HG03378 (cell line): ENCODE results near the gene MDH2.
"Not testable (repeated sequence)": the region's sequence is repeated elsewhere in the genome, so short reads cannot be mapped to it uniquely, and the experiment has no call there.

Source experiments
- ATAC-seq: cut with Tn5 transposase; IDR thresholded peaks from one replicate; pipeline ENCODE4 v1.9.1; 2021; ENCODE audit warnings: mild to moderate bottlenecking, moderate library complexity; ENCODE audit not compliant: unreplicated experiment

The MDH2 gene

DNA sequence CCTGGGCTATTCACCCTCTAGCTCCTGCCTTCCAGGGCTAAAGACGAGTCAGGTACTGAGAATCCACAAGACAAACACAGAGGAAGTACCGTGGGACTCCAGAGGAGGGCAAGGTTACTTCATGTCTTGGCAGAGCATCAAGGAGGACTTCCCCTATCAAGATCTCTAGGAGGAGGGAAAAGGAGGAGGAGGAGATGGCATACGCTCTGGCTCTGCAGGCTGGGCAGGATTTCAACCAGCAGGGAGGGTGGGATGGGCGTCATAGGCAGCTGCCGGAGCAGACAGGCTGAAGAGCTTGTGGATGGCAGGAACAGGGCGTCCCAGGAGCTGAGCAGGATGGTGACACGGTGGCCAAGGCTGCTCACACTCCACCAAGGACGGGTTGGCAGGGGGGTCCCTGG, 21.3 kb downstream of the MDH2 start:
- ATAC-seq = no peak

DNA sequence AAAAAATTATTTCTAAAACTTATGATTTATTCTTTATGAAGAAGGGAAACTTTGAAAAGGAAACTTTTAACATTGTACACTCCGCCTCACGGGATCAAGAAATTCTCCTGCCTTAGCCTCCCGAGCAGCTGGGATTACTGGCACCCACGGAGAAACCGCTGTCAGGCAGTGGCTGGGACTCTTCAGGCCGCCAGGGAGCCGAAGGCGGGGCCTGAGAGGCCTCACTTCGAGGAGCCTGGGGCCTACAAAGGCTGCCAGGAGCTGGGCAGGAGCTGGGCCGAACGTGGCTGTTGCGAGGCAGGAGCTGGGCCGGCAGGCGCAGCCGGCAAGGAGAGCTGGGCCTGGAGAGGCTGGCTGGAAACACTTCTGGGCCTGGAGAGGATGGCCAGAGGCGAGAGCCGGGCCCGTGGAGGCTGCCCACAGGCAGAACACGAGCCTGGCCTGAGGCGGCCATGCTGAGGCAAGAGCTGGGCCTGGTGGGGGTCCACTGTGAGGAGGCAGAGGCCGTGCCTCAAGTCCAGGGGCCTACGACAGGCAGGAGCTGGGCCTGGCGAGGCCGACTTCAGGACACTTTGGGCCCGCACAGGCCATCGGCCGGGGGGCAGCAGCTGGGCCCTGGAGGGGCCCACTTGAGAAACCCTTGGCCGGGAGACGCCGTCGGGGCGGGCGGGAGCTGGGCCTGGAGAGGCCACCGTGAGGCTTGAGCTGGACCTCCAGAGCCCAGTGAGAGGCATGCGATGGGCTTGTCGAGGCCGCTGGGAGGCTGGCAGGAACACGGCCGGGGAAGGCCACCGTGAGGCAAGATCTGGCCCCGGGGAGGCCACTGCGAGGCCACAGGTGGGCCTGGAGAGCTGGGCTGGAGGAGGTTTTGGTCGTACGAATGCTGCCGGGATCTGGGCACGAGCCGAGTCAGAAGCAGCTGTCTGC, 23.7 kb downstream of the MDH2 start:
- no peak for ATAC-seq

DNA sequence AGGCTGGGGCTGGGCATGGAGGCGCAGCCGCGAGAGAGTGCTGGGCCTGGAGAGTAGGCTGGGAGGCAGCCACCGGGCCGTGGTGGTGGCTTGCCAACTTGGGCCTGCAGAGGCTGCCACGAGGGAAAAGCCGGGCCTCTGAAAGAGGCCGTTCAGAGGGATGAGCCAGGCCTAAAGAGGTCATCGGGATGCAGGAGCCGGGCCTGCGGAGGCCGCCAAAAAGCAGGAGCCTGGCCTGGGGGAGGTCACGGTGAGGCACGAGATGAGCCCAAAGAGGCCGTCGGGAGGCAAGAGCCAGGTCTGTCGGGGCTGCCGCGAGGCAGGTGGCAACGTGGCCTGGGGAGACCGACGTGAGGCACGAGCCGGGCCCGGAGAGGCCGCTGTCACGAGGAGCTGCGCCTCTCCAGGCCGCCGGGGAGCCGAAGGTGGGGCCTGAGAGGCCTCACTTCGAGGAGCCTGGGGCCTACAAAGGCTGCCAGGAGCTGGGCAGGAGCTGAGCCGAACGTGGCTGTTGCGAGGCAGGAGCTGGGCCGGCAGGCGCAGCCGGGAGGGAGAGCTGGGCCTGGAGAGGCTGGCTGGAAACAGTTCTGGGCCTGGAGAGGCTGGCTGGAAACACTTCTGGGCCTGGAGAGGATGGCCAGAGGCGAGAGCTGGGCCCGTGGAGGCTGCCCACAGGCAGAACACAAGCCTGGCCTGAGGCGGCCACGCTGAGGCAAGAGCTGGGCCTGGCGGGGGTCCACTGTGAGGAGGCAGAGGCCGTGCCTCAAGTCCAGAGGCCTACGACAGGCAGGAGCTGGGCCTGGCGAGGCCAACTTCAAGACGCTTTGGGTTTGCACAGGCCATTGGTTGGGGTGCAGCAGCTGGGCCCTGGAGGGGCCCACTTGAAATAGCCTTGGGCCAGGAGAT, 24.6 kb downstream of the MDH2 start:
- no peak for ATAC-seq

DNA sequence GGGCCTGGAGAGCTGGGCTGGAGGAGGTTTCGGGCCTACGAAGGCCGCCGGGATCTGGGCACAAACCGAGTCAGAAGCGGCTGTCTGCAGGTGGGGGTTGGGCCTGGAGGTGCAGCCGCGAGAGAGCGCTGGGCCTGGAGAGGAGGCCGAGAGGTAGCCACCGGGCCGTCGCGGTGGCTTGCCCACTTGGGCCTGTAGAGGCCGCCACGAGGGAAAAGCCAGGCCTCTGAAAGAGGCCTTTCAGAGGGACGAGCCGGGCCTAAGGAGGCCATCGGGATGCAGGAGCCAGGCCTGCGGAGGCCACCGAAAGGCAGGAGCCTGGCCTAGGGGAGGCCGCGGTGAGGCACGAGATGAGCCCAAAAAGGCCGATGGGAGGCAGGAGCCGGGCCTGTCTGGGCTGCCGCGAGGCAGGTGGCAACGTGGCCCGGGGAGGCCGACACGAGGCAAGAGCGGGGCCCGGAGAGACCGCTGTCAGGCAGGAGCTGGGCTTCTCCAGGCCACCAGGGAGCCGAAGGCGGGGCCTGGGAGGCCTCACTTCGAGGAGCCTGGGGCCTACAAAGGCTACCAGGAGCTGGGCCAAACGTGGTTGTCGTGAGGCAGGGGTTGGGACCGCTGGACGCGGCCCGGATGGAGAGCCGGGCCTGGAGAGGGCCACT, 25.6 kb downstream of the MDH2 start:
- ATAC-seq = no peak

DNA sequence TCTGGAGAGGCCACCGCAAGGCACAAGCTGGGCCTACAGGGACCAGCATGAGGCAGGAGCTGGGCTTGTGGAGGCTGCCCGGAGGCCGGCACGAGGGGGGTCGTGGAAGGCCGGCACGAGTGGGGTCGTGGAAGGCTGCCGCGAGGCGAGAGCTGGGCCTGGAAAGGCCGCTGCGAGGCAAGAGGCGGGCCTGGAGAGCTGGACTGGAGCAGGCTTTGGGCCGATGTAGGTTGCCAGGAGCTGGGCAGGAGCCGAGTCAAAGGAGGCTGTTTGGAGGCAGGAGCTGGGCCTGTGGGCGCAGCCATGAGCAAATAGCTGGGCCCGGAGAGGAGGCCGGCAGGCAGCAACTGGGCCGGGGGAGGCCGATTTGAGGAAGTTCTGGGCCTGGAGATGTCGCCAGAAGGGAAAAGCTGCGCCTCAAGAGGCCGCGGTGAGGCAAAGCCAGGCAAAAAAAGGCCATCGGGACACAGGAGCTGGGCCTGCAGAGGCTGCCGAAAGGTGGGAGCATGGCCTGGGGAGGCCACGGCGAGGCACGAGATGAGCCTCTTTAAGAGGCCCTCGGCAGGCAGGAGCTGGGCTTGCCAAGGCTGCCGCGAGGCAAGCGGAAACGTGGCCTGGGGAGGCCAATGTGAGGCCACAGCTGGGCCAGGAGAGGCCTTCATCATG, 26.5 kb downstream of the MDH2 start:
- no peak for ATAC-seq

DNA sequence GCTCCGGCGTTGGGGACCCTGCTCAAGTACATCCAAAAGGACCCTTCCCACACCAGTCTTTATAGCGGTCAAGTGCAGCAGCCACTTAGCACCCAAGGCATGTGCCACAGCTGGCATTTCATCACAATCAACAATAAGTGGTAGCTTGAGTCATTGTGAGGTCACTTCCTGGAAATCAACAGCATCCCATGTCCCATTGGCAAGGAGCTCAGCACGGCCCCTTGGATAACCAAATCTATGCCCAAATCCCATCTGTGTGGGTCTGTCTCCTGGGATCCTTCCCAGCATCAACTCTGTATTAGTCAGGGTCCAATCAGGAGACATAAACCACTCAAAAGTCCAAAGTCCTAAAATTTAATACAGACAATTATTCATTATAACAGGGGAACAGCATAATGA, 27.1 kb downstream of the MDH2 start:
- no peak for ATAC-seq

DNA sequence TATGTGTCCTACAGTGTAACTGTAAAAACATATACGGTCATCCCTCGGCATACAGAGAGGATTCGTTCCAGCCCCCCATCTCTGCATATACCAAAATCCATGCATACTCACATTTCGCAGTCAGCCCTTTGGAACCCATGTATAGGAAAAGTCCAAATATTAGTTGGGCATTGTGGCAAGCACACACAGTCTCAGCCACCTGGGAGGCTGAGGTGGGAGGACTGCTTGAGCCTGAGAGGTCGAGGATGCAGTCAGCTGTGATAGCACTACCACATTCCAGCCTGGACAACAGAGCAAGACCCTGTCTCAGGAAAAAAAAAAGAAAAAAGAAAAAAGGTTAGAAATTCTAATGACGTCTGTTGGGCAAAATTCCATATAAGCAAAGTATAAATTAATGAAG, 29.1 kb downstream of the MDH2 start:
- ATAC-seq = no peak

DNA sequence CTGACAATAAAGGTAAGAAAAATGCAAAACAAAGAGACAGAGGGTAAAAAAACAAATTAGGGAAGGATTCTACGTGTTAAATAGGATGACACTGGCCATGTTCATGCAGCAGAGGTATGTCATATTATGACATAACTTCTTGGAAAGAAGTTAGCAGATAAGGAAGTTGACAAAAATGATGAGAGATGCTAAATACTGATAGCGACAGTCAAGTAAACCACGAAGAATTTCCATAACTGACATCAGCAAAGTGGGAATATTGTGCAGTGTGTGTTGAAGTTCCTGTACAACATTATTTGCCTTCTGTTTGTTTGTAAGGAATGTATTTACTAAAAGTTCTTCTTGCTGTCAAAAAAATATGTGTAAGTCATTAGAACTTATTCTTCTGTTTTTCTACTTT, 29.5 kb downstream of the MDH2 start:
- no peak for ATAC-seq

DNA sequence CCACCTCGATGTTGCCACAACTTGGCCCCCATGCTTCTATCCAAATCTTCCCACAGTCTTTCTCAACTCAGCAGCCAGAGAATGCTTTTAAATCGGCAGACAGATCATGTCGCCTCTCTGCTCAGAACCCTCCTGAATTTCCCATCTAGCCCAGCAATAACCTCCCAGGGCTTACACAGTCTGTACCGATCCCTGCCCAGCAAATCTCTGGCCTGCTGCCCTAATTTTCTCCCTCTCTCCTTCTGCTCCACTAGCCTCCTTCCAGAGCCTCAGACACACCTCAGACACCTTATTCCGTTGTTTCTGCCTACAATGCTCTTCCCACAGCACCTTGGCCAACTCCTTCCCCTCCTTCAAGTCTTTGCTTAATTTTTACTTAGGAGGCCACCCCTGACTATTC, 32.3 kb downstream of the MDH2 start:
- no peak for ATAC-seq

DNA sequence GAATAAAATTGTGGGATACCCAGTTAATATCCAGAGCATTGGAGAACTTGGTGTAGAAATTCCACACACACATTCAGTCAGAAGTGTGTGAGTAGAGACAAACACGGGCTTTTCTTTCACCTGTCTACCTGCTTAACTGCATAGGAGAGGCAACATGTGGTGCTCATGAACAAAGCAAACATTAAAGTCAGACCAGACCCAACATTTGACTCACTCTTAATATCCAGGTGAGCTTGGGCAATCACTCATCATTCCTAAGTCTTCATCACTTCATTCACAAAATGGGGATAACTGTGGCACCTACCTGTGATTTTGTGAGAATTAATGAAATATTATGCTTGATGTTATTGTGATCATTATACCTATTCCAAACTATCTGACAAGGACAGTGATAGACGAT, 36.2 kb downstream of the MDH2 start:
- not testable (repeated sequence) for ATAC-seq

DNA sequence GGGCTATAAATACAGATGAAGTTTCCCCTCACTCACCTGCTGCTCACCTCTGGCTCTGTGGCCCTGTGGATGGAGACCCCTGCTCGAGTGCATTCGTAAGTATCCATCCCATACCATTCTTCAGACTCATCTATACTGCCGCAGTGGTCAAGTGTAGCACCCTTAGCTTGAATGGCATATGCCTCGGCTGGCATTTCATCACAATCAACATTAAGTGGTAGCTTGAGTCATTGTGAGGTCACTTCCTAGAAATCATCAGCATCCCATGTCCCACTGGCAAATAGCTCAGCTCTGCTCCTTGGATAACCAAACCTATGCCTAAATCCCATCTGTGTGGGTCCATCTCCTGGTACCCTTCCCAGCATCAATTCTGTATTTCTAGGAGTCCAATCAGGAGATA, 38.2 kb downstream of the MDH2 start:
- no peak for ATAC-seq

DNA sequence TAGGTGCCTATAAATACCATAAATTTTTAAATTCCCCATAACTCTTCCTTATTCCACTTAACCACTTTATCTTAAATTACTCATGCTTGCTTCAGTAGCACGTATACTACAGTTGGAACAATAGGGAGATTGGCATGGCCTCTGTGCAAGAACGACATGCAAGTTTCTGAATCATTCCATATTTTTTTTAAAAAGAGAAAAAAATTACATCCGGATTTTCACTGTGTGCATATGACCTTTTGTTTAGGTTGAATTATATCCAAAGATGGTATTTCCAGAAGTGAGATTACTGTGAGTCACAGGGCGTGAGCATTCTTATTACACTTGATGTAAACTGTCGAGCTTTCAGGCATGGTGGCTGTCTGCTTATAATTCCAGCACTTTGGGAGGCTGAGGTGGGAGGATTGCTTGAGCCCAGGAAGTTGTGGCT, 39.5 kb downstream of the MDH2 start:
- ATAC-seq = not testable (repeated sequence)

DNA sequence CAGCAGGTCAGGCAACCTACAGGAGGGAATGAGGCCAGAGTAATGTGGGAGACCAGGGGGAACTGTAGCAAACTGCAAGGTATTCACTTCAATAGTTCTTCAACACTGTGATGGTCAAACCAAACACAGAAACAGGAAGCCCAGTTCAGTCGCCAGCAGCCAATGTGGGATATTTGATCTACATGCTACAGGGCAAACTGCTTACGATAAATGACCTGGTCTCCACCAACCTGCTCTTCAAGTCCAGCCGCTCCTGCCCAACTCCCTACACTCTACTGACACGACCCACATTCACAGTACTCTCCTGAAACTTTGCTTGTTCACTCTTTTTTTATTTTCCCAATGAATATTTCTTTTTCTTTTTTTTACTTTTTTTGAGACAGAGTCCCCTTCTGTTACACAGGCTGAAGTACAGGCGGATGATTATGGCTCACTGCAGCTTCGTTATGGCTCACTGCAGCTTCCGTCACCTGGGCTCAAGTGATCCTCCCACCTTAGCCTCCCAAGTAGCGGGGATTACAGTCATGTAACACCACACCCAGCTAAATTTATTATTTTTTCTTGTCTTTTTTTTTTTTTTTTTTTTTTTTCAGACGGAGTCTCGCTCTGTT, 42.1 kb downstream of the MDH2 start:
- no peak for ATAC-seq

DNA sequence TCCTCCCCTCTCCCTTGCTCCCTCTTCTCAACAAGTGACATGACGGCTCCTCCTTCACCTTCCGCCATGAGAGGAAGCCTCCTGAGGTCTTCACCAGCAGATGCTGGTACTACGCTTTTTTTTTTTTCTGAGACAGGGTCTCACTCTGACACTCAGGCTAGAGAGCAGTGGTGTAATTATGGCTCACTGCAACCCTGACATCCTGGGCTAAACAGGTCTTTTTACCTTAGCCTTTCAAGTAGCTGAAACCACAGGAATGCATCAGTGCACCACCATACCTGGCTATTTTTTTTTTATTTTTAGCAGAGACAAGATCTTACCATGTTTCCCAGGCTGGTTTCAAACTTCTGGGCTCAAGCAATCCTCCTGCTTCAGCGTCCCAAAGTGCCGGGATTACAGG, 43.6 kb downstream of the MDH2 start:
- ATAC-seq = no peak

DNA sequence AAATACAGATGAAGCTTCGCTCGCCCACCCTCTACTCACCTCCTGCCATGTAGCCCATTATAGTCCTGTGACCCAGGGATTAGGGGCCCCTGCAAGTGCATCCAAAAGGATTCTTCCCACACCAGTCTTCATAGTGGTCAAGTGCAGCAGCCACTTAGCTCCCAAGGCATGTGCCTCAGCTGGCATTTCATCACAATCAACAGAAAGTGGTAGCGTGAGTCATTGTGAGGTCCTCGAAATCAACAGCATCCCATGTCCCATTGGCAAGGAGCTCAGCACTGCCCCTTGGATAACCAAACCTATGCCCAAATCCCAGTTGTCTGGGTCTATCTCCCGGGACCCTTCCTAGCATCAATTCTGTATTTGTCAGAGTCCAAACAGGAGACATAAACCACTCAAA, 45.6 kb downstream of the MDH2 start:
- ATAC-seq = not testable (repeated sequence)

DNA sequence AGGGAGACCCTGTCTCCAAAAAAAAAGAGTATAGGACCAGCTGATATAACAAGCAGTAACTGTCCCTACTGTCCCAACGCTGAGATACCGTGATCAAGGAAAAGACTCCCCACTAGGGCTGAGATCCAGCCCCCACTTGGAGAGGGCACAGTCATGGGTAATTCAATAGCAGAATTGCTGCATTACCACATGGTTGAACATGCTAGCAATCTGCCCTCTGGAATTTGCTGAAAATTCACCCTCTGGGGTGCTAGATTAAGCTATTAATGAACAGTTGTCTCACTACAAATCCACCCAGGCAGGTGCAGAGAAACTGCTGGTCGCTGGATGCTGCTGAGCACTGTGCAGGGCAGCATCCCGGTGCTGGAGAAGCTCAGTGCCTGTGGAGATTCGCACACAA, 46.4 kb downstream of the MDH2 start:
- not testable (repeated sequence) for ATAC-seq

DNA sequence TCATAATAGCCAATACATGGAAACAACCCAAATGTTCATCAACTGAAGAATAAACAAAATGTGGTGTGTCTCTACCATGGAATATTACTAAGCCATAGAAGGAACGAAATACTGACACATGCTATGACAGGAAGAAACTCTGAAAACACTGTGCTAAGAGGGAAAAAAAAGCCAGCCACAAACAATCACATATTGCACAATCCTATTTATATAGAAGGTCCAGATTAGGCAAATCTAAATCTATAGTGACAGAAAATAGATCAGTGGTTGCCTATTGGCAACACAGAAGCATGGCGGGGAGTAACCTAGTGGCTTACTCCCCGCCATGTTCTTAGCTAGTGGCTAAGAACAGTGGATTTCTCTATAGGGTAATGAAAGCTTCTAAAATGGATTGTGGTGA, 48.0 kb downstream of the MDH2 start:
- no peak for ATAC-seq

DNA sequence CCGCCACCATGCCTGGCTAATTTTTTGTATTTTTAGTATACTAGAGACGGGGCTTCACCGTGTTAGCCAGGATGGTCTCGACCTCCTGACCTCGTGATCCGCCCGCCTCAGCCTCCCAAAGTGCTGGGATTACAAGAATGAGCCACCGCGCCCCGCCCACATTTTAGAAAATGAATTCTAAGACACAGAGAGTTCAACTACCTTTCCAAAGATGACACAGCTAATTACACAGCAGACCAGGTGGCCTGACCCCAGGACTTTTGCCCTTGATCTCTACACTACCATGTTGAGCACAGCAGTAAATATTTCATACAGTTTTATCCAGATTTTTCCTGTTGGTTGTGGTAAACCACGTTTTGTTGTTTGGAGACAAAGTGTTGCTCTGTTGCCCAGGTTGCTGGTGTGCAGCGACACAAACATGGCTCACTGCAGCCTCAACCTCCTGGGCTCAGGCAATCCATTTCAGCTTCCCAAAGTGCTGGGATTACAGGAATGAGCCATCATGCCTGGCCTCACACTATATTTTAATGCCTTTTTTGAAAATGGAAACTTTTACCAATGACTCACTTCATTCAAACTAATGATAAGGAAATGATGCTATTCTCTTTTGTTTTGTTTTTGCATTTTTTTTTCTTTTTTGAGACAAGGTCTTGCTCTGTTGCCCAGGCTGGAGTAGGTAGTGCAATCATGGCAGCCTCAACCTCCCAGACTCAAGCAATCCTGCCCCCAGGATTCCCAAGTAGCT, 54.0 kb downstream of the MDH2 start:
- ATAC-seq = not testable (repeated sequence)

DNA sequence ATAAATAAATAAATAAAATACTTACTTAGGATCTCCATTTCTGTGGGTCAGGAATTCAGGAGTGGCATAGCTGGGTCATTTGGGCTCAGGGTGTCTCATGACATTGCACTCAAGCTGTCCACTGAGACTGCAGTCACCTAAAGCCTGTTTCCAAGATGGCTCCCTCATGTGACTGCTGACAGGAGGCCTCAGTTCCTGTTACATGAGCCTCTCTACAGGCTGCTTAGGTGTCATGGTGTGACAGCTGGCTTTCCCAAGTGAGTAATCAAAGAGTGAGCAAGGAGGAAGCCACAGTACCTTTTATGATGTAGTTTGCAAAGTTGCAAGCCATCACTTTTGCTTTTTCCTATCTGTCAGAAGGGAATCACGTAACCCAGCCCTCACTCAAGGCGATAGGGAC, 55.9 kb downstream of the MDH2 start:
- not testable (repeated sequence) for ATAC-seq

DNA sequence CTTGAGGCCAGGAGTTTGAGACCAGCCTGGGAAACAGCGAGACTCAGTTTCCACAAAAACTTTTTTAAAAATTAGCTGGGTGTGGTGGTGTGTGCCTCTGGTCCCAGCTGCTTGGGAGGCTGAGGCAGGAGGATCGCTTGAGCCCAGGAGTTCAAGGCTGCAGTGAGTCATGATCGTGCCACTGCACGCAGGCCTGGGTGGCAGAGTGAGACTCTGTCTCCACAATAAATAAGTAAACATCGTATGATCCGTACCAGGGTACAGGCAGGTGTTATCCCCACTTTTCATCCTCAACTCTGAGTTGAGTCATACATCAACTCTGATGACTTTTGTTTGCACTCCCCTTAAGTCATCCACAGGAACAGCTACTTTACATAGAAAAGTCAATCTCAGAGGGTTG, 58.2 kb downstream of the MDH2 start:
- not testable (repeated sequence) for ATAC-seq
